Measurements from ENCODE around the gene TMEM132C.

TMEM132C gene

DNA sequence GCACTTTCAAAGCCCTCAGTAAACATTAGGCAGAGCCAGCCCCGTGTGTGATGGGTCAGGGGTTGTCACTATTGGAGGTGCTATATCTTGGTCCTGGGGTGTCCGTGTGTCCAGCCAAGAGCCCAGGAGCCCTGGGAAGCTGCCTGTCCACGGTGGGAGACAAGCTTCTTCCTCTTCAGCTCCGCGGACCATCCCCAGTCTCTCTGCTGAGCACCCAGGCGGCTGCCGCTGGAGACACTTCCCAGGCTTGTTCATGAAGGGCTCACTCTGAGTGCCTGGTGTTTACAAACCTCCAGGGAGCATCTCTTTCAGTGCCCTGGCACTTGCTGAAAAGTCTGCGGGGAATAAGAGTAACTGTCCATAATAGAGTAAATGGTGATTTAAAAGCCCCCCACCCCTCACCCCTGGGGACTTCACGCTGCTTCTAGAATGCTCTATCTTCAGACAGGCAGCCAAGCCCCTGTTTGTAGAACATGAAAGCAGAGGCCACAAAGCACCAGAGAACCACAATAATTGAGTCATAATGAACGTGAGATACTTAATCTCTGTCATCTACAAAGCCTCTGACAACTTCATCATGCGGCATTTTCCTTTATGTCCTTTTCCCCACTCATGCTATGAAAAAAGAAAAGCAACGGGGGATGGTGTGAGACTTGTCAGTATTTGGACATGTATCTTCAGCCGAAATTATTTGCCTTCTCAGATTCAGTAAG, 178.6 kb downstream of the TMEM132C start:
- no peak for DNase-seq (ENCODE audit: low read depth)
- no peak overlapping the region for H3K4me3 ChIP-seq (replicated peaks; ENCODE audit: low read depth, low read length)
- no peak for TF ChIP-seq CTCF (IDR thresholded peaks at IDR 0.05; ENCODE audit: low read length, missing control alignments)

DNA sequence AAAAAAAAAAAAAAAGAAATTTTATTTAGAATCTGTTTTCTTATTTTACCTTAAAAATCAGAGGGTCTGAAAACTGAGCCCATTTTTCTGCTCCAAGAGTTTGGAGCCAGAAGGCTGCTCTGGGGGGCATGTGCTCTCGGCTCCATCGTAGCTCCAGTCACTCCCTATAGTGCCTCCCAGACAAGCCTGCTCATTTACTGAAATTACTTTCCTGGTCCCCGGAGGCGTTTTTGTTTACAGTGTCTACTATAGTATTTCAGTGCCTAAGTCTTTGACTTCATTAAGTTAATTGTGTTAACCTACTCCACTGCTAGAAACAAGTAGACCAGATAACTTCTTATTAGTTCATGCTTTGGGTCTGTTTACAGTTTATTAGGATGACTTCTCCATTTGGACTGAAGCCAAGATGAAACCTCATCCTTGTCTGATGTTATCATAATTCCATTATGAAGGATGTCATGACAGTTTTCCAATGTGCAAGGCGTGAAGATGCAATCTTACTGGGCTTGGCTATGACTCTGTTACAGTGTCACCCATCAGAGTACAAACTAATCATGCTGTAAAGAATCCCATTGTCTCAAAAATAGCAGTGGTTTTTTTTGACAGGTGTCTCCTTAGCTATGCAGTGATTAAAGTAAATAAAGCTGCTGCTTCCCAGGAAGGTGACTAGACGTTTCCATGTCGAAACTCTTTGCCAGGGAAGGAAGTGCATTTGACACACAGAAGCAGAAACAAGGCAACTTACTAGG, 182.3 kb downstream of the TMEM132C start:
- TF ChIP-seq CTCF (IDR thresholded peaks at IDR 0.05; ENCODE audit: low read length, missing control alignments): no peak

DNA sequence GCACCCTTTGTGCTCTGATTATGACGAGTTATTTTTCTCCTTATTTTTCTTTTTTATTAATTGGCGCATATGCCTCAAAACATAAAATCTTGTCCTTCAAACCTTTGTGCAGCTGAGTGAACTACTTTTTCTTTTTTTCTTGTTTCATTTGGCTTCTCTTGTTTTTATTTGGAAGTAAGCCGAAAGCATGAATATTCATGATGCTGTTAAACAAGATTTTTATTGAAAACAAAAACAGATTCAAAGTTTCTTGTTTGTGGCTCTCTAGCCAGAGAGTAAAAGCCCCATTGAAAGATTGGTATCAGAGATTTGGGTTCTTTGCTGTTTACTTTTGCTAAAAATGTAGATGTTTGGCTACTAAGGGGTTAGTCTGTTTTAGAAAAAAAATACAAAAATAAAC, 183.8 kb downstream of the TMEM132C start:
- no peak for DNase-seq (ENCODE audit: low read depth)
- TF ChIP-seq CTCF (IDR thresholded peaks at IDR 0.05; ENCODE audit: low read length, missing control alignments): no peak
- no peak overlapping the region for H3K4me3 ChIP-seq (replicated peaks; ENCODE audit: low read depth, low read length)

More for the DNA sequence above, 182.3 kb downstream of the TMEM132C start:
- DNase-seq (ENCODE audit: low read depth): no peak
- no peak overlapping the region for H3K4me3 ChIP-seq (replicated peaks; ENCODE audit: low read depth, low read length)

DNA sequence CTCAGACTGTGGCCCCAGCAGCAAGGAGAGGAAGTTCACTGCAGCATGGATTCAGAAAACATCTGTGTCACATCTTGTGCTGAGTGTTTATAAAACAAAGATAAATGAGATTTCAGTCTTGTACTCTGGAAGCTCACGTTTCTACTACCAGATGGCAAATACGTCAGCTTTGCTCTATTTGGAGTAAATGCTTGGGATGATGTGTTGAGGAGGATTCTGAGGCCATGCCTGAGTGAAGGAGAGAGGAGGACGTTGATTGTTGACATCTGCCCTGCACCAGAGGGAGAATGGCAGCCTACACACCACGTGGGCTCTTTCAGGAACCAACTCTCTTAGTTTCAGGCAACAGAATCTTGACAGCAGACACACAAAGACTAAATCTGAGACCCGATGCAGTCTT, 188.9 kb downstream of the TMEM132C start:
- no peak for TF ChIP-seq CTCF (IDR thresholded peaks at IDR 0.05; ENCODE audit: low read length, missing control alignments)
- no peak overlapping the region for H3K4me3 ChIP-seq (replicated peaks; ENCODE audit: low read depth, low read length)
- DNase-seq (ENCODE audit: low read depth): no peak

GRCh38 chr12:128456922-128457321, 190.0 kb downstream of the TMEM132C start:
- DNase-seq (ENCODE audit: low read depth): no peak
- no peak overlapping the region for H3K4me3 ChIP-seq (replicated peaks; ENCODE audit: low read depth, low read length)
- no peak for TF ChIP-seq CTCF (IDR thresholded peaks at IDR 0.05; ENCODE audit: low read length, missing control alignments)

DNA sequence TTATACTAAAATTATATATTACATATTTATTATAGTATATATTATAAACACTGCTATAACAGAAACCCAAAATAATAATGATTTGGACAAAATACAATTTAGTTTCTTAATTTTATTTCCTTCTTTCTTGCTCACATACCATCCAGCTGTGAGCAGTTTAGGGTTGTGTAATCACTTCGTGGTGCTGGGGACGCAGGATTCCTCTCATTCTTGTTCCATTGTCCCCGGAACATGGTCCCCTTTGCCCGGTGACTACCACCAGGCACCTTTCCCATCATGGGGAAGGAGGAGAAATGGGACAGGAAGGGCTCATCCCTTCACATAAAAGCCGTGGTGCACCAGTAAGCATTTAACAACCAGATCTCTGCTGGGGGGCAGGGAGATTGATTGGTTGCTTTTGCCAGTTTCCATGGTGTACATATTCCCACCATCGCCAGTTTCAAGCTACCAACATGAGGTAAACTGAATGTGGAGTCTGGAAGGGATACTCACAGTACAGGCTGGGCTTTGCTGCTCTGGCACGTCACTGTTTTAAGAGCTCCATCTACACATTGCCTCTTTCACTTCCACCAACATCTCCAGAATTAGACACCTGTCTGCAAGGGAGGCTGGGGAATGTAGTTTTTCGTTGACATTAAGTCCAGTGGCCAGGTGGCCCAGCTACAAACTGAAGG, 191.5 kb downstream of the TMEM132C start:
- DNase-seq (ENCODE audit: low read depth): no peak
- no peak for TF ChIP-seq CTCF (IDR thresholded peaks at IDR 0.05; ENCODE audit: low read length, missing control alignments)
- H3K4me3 ChIP-seq (replicated peaks; ENCODE audit: low read depth, low read length): no peak overlapping the region
